ENCODE results near the gene PIGP.
A peak's percentile ranks its signal among the peaks of the same experiment; 100 is the strongest.
"Not testable (repeated sequence)": the region's sequence is repeated elsewhere in the genome, so short reads cannot be mapped to it uniquely, and the experiment has no call there.

PIGP gene

DNA sequence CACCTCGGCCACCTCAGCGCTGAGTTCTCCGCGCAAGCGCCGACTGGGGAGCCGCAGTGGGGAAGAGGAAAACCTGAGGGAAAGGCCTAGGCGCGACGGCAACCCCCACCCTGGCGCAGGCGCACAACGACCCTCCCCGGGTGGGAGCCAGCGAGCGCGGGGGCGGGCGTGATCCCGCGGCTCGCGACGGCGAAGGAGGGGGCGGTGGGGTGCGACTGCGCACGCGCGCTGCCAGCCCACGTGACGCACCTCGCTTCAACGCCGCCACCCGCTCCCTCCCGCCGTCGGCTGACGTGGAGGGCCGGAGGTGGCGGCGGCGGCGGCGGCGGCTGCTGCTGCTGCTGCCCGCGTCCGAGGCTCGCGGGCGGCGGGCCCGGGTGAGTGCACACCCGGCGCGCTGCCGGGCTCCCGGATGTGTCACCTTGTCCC lies at the start of gene PIGP, which contains the start of gene TTC3:
TSS of gene PIGP (minus strand) at position 84 of the 429 bp plus-strand sequence. CDS start 556 bp downstream, outside the sequence.
TSS of gene TTC3 (plus strand) at position 267 of the 429 bp plus-strand sequence. CDS start 14,004 bp downstream, outside the sequence.
- TF ChIP-seq SUZ12 (IDR thresholded peaks at IDR 0.05): no peak
- TF ChIP-seq L3MBTL2 (conservative IDR thresholded peaks at IDR 0.05): peak; percentile 38; the same call in 1 of the 2 replicates
- TF ChIP-seq LEF1 (IDR thresholded peaks at IDR 0.05; ENCODE audit: borderline replicate concordance): peak; percentile 73; the same call in 1 of the 2 replicates
- TF ChIP-seq ARNT (IDR thresholded peaks at IDR 0.05): 0 out of 2 replicates have a peak, but pooled peaks have one; percentile 39
- CTCF ChIA-PET: no interaction called here
- POLR2A ChIA-PET: interaction anchor here (2.6 kb wide), 1 partner anchor 13 kb away, joined by 12 read pairs; no protein-coding TSS in a partner anchor

DNA sequence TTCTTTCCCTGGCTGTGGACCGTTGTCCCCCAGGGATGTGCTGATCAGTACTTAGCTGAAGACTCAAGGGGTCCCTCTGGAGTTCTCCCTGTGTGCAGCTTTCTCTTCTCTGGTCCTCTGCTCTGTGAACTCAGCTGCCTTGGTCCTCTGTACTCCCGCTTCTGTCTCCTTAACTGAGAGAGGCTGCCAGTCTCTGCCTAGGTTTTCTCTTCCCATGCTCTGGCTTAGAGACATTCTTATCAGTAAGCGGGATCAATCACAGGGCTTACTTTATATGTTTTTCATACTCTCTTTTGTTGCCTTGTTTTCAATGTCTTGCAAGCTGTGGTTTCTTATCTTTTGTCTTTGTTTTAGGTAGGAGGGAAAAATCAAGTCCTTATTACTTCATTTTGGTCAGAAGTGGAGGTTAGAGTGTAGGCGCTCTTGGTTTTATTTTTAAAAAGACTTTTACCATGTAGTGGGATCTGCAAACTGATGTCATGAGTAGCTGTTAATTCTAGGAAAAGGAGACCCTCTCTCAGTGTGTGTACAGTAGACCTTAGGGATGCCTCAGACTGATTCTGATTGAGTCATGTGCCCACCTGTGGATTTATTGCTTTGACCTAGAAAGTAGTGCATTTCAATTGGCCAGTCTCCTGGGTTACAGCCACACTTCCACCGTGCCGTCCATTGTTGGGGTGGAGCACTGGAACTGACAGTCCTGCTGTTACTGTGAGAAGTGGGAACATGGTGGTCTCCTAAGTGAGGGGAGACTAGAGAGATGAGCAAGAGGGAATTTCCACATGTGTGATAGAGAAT lies 46.7 kb upstream of the PIGP start:
- POLR2A ChIA-PET: no interaction called here

More for the DNA sequence above, at the start of gene PIGP, which contains the start of gene TTC3:
- DNase-seq (ENCODE audit: extremely low spot score): peak; percentile 99

DNA sequence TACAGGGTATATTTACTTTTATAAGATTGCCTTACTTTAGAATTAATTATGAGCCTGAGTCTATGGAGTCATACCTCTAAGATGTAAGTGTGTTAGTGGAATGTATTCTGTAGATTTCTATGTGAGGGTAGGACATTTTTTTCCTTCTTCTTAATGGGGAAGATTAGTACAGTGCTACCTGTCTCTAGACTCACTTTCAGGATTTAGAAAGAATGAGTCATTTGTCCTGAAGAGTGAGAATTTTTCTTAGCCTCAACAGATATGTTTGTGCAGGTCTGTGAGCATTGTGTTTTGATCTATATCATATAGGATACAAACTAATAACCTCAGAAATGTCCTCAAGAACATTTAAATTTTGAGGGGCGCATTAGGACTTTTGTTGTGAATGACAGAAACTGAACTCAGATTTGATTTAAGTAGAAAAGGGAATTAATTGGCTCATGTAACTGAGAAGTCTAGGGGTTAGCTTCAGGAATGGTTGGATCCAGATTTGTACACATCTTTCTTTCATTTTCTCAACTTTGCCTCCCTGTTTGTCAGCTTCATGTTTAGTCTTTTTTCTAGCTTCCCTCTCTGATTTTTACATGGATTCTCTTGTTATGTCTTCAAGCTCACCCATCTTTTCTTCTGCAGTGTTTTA lies 45.4 kb upstream of the PIGP start:
- TF ChIP-seq ELF4 (IDR thresholded peaks at IDR 0.05) (no peak), ZNF384 (IDR thresholded peaks at IDR 0.05) (no peak), LEF1 (IDR thresholded peaks at IDR 0.05; ENCODE audit: borderline replicate concordance) (no peak), CTBP1 (IDR thresholded peaks at IDR 0.05; ENCODE audit: borderline replicate concordance) (no peak), HDGF (IDR thresholded peaks at IDR 0.05; ENCODE audit: borderline replicate concordance) (no peak), L3MBTL2 (conservative IDR thresholded peaks at IDR 0.05) (no peak), TARDBP (IDR thresholded peaks at IDR 0.05) (no peak), SP1 (IDR thresholded peaks at IDR 0.05) (no peak)
- ChIA-PET CTCF (interaction anchor here (0.9 kb wide), 1 partner anchor 141 kb away, joined by 3 read pairs; no protein-coding TSS in a partner anchor), POLR2A (no interaction called here)
- no peak for DNase-seq (ENCODE audit: extremely low spot score)

More for the DNA sequence above, 46.7 kb upstream of the PIGP start:
- CTCF ChIA-PET: no interaction called here
- peak; percentile 48 for DNase-seq (ENCODE audit: extremely low spot score)
- no peak for TF ChIP-seq FOXA1 (IDR thresholded peaks at IDR 0.05)
- TF ChIP-seq, protein P1, sequence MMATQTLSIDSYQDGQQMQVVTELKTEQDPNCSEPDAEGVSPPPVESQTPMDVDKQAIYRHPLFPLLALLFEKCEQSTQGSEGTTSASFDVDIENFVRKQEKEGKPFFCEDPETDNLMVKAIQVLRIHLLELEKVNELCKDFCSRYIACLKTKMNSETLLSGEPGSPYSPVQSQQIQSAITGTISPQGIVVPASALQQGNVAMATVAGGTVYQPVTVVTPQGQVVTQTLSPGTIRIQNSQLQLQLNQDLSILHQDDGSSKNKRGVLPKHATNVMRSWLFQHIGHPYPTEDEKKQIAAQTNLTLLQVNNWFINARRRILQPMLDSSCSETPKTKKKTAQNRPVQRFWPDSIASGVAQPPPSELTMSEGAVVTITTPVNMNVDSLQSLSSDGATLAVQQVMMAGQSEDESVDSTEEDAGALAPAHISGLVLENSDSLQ (IDR thresholded peaks at IDR 0.05): peak; percentile 22; the same call in 1 of the 2 replicates

DNA sequence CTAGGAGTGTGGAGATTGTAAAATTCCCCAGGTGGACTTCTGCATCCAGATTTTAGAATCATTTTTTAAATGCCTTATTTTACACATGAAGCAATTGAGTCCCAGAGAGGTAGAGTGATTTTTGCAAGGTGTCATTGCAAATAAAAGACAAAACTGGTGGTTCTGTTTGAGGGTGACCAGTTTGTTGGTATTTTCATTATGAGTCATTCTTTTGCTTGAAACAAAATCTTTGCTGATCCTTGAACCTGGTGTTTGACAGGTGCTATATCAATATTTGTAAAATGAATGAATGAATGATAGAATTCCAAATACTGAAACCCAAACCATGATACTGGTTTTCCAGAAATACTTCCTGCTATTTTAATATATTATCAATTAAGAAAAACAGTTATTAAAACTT lies 44.3 kb upstream of the PIGP start:
- ChIA-PET CTCF (no interaction called here), POLR2A (no interaction called here)
- no peak for DNase-seq (ENCODE audit: extremely low spot score)
- TF ChIP-seq ELF4 (IDR thresholded peaks at IDR 0.05) (no peak), LEF1 (IDR thresholded peaks at IDR 0.05; ENCODE audit: borderline replicate concordance) (no peak), FOXM1 (IDR thresholded peaks at IDR 0.05; ENCODE audit: borderline replicate concordance) (no peak), TARDBP (IDR thresholded peaks at IDR 0.05) (no peak), BHLHE40 (IDR thresholded peaks at IDR 0.05; ENCODE audit: borderline replicate concordance) (no peak)
- TF ChIP-seq, protein P1 (IDR thresholded peaks at IDR 0.05): no peak

DNA sequence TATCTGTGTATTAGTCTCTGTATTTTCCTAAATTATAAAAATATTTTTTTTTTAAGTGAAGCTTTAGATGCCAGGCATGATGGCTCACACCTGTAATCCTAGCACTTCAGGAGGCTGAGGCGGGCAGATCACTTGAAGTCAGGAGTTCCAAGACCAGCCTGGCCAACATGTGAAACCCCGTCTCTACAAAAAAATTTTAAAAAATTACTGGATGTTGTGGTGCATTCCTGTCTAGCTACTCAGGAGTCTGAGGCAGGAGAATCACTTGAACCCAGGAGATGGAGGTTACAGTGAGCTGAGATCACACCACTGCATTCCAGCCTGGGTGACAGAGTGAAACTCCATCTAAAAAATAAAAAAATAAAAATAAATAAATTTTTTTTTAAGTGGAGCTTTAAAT lies 43.6 kb upstream of the PIGP start:
- POLR2A ChIA-PET; CTCF ChIA-PET; DNase-seq (ENCODE audit: extremely low spot score): not testable (repeated sequence)

DNA sequence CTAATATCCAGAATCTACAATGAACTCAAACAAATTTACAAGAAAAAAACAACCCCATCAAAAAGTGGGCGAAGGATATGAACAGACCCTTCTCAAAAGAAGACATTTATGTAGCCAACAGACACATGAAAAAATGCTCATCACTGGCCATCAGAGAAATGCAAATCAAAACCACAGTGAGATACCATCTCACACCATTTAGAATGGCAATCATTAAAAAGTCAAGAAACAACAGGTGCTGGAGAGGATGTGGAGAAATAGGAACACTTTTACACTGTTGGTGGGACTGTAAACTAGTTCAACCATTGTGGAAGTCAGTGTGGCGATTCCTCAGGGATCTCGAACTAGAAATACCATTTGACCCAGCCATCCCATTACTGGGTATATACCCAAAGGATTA lies 41.4 kb upstream of the PIGP start:
- CTCF ChIA-PET; POLR2A ChIA-PET; DNase-seq (ENCODE audit: extremely low spot score): not testable (repeated sequence)

DNA sequence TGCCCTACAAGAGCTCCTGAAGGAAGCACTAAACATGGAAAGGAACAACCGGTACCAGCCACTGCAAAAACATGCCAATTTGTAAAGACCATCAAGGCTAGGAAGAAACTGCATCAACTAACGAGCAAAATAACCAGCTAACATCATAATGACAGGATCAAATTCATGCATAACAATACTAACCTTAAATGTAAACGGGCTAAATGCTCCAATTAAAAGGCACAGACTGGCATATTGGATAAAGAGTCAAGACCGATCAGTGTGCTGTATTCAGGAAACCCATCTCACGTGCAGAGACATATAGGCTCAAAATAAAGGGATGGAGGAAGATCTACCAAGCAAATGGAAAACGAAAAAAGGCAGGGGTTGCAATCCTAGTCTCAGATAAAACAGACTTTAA lies 38.2 kb upstream of the PIGP start:
- CTCF ChIA-PET; DNase-seq (ENCODE audit: extremely low spot score); POLR2A ChIA-PET: not testable (repeated sequence)

DNA sequence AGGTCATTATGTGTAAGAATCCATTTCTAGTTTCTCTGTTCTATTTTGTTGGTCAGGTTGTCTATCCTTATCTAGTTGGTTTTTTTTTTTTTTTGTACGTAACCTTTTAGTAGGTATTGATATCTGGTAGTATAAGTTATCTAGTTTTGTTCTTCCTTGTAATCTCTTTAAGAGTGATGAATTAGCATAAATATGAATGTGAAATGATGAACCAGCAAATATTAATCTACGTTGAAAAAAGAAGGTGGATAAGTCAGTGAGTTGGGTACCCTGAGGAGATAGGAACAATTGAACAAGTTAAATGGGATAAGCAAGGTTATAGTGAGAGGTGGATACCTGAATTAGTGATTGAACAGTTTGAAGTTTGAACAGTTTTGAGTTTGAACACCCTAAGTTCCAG lies 34.1 kb upstream of the PIGP start:
- TF ChIP-seq NFRKB (IDR thresholded peaks at IDR 0.05) (no peak), HDGF (IDR thresholded peaks at IDR 0.05; ENCODE audit: borderline replicate concordance) (no peak), ELF4 (IDR thresholded peaks at IDR 0.05) (no peak), FOXK2 (IDR thresholded peaks at IDR 0.05) (no peak), L3MBTL2 (conservative IDR thresholded peaks at IDR 0.05) (no peak), SP1 (IDR thresholded peaks at IDR 0.05) (no peak), SUZ12 (IDR thresholded peaks at IDR 0.05) (no peak), FOXM1 (IDR thresholded peaks at IDR 0.05; ENCODE audit: borderline replicate concordance) (no peak), ZNF384 (IDR thresholded peaks at IDR 0.05) (no peak), ARNT (IDR thresholded peaks at IDR 0.05) (no peak)
- no peak for DNase-seq (ENCODE audit: extremely low spot score)
- ChIA-PET CTCF (no interaction called here), POLR2A (no interaction called here)

DNA sequence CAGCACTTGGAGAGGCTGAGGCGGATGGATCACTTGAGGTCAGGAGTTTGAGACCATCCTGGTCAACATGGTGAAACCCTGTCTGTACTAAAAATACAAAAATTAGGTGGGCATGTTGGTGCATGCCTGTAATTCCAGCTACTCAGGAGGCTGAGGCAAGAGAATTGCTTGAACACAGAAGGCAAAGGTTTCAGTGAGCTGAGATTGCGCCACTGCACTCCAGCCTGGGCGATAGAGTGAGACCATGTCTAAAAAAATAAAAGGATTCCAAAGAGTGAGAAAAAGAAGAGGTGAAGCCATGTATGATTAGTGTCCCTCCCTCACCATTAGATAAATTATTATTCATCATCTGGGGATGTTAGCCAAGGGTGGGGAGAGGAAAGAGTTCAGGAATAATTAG lies 29.9 kb upstream of the PIGP start:
- DNase-seq (ENCODE audit: extremely low spot score); CTCF ChIA-PET: not testable (repeated sequence)

More for the DNA sequence above, 29.9 kb upstream of the PIGP start:
- POLR2A ChIA-PET: not testable (repeated sequence)
